ENCODE measurements around the gene DTD1.
"Not testable (repeated sequence)": the region's sequence is repeated elsewhere in the genome, so short reads cannot be mapped to it uniquely, and the experiment has no call there.

Gene DTD1

DNA sequence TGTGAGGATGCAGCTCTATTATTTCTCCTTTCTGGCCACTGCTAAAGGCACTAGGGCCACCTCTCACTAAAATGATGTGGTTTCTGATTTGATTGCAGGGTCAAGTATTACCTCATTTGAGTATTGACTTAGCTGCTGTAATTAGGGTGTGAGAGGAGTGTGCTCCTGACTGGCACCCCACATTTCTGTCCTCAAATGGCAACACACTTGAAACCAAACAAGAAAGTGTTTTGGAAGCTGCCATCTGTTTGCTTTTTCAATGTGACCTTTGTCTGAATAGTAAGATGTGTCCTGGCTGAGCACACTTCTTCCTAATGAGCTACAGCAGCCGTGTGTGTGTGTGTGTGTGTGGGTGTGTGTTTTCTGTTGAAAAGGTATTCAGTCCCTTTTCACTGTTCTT, 162.9 kb downstream of the DTD1 start:
- TF ChIP-seq, protein P1, sequence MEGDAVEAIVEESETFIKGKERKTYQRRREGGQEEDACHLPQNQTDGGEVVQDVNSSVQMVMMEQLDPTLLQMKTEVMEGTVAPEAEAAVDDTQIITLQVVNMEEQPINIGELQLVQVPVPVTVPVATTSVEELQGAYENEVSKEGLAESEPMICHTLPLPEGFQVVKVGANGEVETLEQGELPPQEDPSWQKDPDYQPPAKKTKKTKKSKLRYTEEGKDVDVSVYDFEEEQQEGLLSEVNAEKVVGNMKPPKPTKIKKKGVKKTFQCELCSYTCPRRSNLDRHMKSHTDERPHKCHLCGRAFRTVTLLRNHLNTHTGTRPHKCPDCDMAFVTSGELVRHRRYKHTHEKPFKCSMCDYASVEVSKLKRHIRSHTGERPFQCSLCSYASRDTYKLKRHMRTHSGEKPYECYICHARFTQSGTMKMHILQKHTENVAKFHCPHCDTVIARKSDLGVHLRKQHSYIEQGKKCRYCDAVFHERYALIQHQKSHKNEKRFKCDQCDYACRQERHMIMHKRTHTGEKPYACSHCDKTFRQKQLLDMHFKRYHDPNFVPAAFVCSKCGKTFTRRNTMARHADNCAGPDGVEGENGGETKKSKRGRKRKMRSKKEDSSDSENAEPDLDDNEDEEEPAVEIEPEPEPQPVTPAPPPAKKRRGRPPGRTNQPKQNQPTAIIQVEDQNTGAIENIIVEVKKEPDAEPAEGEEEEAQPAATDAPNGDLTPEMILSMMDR (IDR thresholded peaks at IDR 0.05; ENCODE audit: control insufficient read depth, insufficient read depth, low read depth, low read length, missing control alignments) = no peak
- DNase-seq (ENCODE audit: low read depth) = no peak
- H3K4me3 ChIP-seq (ENCODE audit: control insufficient read depth, low read depth, low read length) = no peak overlapping the region

GRCh38 chr20:18754030-18754652, 166.3 kb downstream of the DTD1 start:
- H3K4me3 ChIP-seq (ENCODE audit: control insufficient read depth, low read depth, low read length) = no peak overlapping the region
- TF ChIP-seq, protein P1 (IDR thresholded peaks at IDR 0.05; ENCODE audit: control insufficient read depth, insufficient read depth, low read depth, low read length, missing control alignments) = no peak
- DNase-seq (ENCODE audit: low read depth) = no peak

GRCh38 chr20:18754653-18755045, 166.8 kb downstream of the DTD1 start:
- no peak overlapping the region for H3K4me3 ChIP-seq (ENCODE audit: control insufficient read depth, low read depth, low read length)
- DNase-seq (ENCODE audit: low read depth) = no peak
- TF ChIP-seq, protein P1 (IDR thresholded peaks at IDR 0.05; ENCODE audit: control insufficient read depth, insufficient read depth, low read depth, low read length, missing control alignments) = no peak

GRCh38 chr20:18760852-18761251, 173.0 kb downstream of the DTD1 start:
- not testable (repeated sequence) for H3K4me3 ChIP-seq (ENCODE audit: control insufficient read depth, low read depth, low read length); DNase-seq (ENCODE audit: low read depth)

DNA sequence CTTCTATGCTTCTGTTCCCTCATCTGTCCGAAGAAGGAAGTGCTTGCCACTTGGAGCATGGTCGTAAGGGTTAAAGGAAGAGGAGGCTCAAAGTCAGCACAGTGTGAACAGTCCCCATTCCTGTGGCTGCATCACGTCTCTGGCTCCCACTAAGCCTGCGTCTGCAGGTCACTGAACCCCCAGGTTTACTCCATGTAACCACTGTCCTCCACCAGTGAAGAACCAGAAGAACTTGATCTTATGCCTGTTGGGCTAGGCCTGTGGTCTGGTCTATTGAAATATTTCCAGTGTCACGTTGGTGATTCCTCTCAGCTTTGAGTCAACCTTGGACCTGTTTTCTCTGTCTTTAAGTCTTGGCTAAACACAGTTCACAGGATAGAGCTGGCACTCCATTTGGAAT, 179.8 kb downstream of the DTD1 start:
- H3K4me3 ChIP-seq (ENCODE audit: control insufficient read depth, low read depth, low read length) = no peak overlapping the region
- TF ChIP-seq, protein P1 (IDR thresholded peaks at IDR 0.05; ENCODE audit: control insufficient read depth, insufficient read depth, low read depth, low read length, missing control alignments) = no peak
- no peak for DNase-seq (ENCODE audit: low read depth)

- no peak overlapping the region for H3K4me3 ChIP-seq (ENCODE audit: control insufficient read depth, low read depth, low read length)
- no peak for DNase-seq (ENCODE audit: low read depth)
- TF ChIP-seq, protein P1 (IDR thresholded peaks at IDR 0.05; ENCODE audit: control insufficient read depth, insufficient read depth, low read depth, low read length, missing control alignments) = no peak
Measured at GRCh38 chr20:18773566-18773965, 185.7 kb downstream of the DTD1 start.

DNA sequence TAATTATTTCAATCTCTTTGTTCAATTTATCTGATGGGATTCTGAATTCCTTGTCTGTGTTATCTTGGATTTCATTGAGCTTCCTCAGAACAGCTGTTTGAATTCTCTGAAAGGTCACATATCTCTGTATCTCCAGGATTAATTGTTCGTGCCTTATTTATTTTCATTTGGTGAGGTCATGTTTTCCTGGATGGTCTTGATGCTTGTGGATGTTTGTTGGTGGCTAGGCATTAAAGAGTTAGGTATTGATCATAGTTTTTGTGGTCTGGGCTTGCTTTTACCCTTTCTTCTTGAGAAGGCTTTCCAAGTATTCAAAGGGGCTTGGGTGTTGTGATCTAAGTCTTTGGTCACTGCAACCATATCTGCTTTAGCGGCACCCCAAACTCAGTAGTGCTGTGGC, 186.4 kb downstream of the DTD1 start:
- TF ChIP-seq, protein P1 (IDR thresholded peaks at IDR 0.05; ENCODE audit: control insufficient read depth, insufficient read depth, low read depth, low read length, missing control alignments) = no peak
- DNase-seq (ENCODE audit: low read depth) = no peak

More for the DNA sequence above, 186.4 kb downstream of the DTD1 start:
- no peak overlapping the region for H3K4me3 ChIP-seq (ENCODE audit: control insufficient read depth, low read depth, low read length)
